Loucy (cell line): ENCODE results near the gene CSF1R.
A peak's percentile ranks its signal among the peaks of the same experiment; 100 is the strongest.

ENCODE experiments used
- H2AFZ ChIP-seq: fragments of 200-600 bp; sonication (generic); 2 replicates; pipeline ENCODE4 v1.6.0; 2016; ENCODE audit warnings: antibody characterized with exemption, mild to moderate bottlenecking, low read length, moderate library complexity
- H3F3A ChIP-seq: fragments of 200-600 bp; 2 replicates; pipeline ENCODE4 v1.6.0; 2016; ENCODE audit warnings: antibody characterized with exemption, low read depth, mild to moderate bottlenecking
- H3K27me3 ChIP-seq: fragments of 200-600 bp; sonication (generic); 2 replicates; pipeline ENCODE4 v1.6.1; 2014; ENCODE audit warnings: low read length, mild to moderate bottlenecking; ENCODE audit not compliant: insufficient read depth, poor library complexity, severe bottlenecking
- H3K36me3 ChIP-seq: fragments of 200-600 bp; sonication (generic); 2 replicates; pipeline ENCODE4 v1.6.1; 2016; ENCODE audit warnings: low read length; ENCODE audit not compliant: insufficient read depth
- H3K4me1 ChIP-seq: fragments of 200-600 bp; sonication (generic); 2 replicates; pipeline ENCODE4 v1.5.1; 2014; ENCODE audit warnings: low read length, mild to moderate bottlenecking; ENCODE audit not compliant: insufficient read depth, poor library complexity, severe bottlenecking
- H3K4me2 ChIP-seq: fragments of 200-600 bp; sonication (generic); 2 replicates; pipeline ENCODE4 v1.6.0; 2014; ENCODE audit warnings: antibody characterized with exemption, low read length, low read depth, mild to moderate bottlenecking; ENCODE audit not compliant: poor library complexity, severe bottlenecking
- H3K4me3 ChIP-seq: fragments of 200-600 bp; sonication (generic); 2 replicates; pipeline ENCODE4 v1.5.1; 2014; ENCODE audit warnings: low read length, mild to moderate bottlenecking, mixed read lengths; ENCODE audit not compliant: poor library complexity, severe bottlenecking
- H3K79me2 ChIP-seq: fragments of 200-600 bp; sonication (generic); 2 replicates; pipeline ENCODE4 v1.6.1; 2014; ENCODE audit warnings: low read length; ENCODE audit not compliant: insufficient read depth
- H3K9ac ChIP-seq: fragments of 200-600 bp; sonication (generic); 2 replicates; pipeline ENCODE4 v1.6.0; 2014; ENCODE audit warnings: mild to moderate bottlenecking, low read depth, low read length, moderate library complexity; ENCODE audit not compliant: poor library complexity, severe bottlenecking
- H3K9me2 ChIP-seq: fragments of 200-600 bp; sonication (generic); replicated peaks from 2 replicates; pipeline ENCODE4 v1.6.1; 2016; ENCODE audit warnings: low read depth, low read length, mixed read lengths
- H3K9me3 ChIP-seq: fragments of 200-600 bp; sonication (generic); 2 replicates; pipeline ENCODE4 v1.6.1; 2014; ENCODE audit warnings: mild to moderate bottlenecking, antibody characterized with exemption, low read length, low read depth; ENCODE audit not compliant: insufficient read depth
- H4K20me1 ChIP-seq: fragments of 200-600 bp; sonication (generic); 2 replicates; pipeline ENCODE4 v1.6.0; 2014; ENCODE audit warnings: antibody characterized with exemption, low read length, mild to moderate bottlenecking; ENCODE audit not compliant: insufficient read depth, poor library complexity, severe bottlenecking
- CTCF ChIP-seq: fragments of 200-600 bp; sonication (generic); conservative IDR thresholded peaks from 2 replicates; pipeline ENCODE4 v1.5.1; 2014; ENCODE audit warnings: mild to moderate bottlenecking, antibody characterized with exemption, low read length
- EZH2phosphoT487 ChIP-seq: fragments of 200-600 bp; IDR thresholded peaks from 2 replicates; pipeline ENCODE4 v1.6.1; 2018; ENCODE audit warnings: antibody characterized with exemption, mild to moderate bottlenecking, moderate library complexity, borderline replicate concordance

CSF1R gene

GRCh38 chr5:150009671-150010387, 76.5 kb downstream of the CSF1R start:
- Histone ChIP-seq H3K36me3 (peaks cover 88% of the 10 kb centered on the region), H3K9me2 (no peaks in the 10 kb centered on the region), H3K9me3 (no peaks in the 10 kb centered on the region), H3K4me2 (no peak overlapping the region), H2AFZ (no peak overlapping the region), H3K27me3 (no peaks in the 10 kb centered on the region), H3K9ac (no peak overlapping the region), H3K4me3 (no peak overlapping the region), H3K4me1 (peaks cover 22% of the 10 kb centered on the region), H4K20me1 (peaks cover 21% of the 10 kb centered on the region), H3F3A (no peaks in the 10 kb centered on the region), H3K79me2 (peaks cover 37% of the 10 kb centered on the region; the same call in 1 of the 2 replicates)
- TF ChIP-seq CTCF (no peak), EZH2phosphoT487 (no peak)

DNA sequence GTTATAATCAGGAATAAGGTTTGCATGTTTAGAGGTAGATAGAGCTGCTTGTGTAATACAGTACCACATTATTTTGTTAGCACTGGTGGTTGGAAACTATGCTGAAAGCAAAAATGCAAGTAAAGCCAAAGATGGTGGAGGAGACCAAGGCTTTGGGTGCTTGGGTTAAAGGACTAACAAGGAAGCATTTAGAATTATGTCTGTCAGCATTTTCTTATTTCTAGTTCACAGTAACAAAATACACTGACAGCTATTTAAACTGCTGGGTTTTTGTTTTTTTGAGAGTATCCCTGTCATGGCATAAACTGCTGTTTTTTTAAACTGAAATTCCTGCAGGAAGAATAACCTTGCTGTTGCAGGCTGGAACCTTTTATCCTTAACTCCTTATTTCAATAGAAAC, 79.3 kb downstream of the CSF1R start:
- Histone ChIP-seq H3K79me2 (peaks cover 63% of the 10 kb centered on the region), H3K4me3 (no peak overlapping the region), H2AFZ (no peak overlapping the region), H3K27me3 (no peaks in the 10 kb centered on the region), H3K4me2 (peak overlapping the region; percentile 46), H3K4me1 (peaks cover 42% of the 10 kb centered on the region), H3K9me2 (no peaks in the 10 kb centered on the region), H3K9ac (no peak overlapping the region), H4K20me1 (peaks cover 44% of the 10 kb centered on the region), H3F3A (no peaks in the 10 kb centered on the region), H3K36me3 (peaks cover 62% of the 10 kb centered on the region; the same call in 1 of the 2 replicates), H3K9me3 (no peaks in the 10 kb centered on the region)
- TF ChIP-seq EZH2phosphoT487 (no peak), CTCF (no peak)

GRCh38 chr5:150006318-150006717, 80.0 kb downstream of the CSF1R start:
- Histone ChIP-seq H3K36me3 (peaks cover 59% of the 10 kb centered on the region; the same call in 1 of the 2 replicates), H4K20me1 (peaks cover 48% of the 10 kb centered on the region)

More at GRCh38 chr5:150006318-150006717, 80.0 kb downstream of the CSF1R start:
- TF ChIP-seq CTCF (no peak), EZH2phosphoT487 (no peak)
- no peaks in the 10 kb centered on the region for H3K9me3 ChIP-seq
- H3K9ac ChIP-seq = no peak overlapping the region
- peak overlapping the region; percentile 46 for H3K4me2 ChIP-seq
- no peak overlapping the region for H2AFZ ChIP-seq
- H3K27me3 ChIP-seq = no peaks in the 10 kb centered on the region
- H3K4me3 ChIP-seq = no peak overlapping the region
- H3K9me2 ChIP-seq = no peaks in the 10 kb centered on the region
- H3F3A ChIP-seq = no peaks in the 10 kb centered on the region
- peaks cover 45% of the 10 kb centered on the region for H3K4me1 ChIP-seq
- H3K79me2 ChIP-seq = peaks cover 70% of the 10 kb centered on the region
